Upper lobe of right lung (tissue), 1 donor: ENCODE results near the gene KLF5. TPM values are rescaled to one million over a fixed set of nuclear protein-coding genes. Genes with fewer than 3 reads are reported as not detected.
A peak's percentile ranks its signal among the peaks of the same experiment; 100 is the strongest.

Experiments used
- ATAC-seq: fragments of 200-7000 bp; cut with Tn5 transposase; one replicate; pipeline ENCODE4 v1.9.1; 2020; ENCODE audit warnings: mild to moderate bottlenecking, moderate library complexity
- DNase-seq: peaks from one replicate; pipeline ENCODE4 v3.0.0-alpha.2; 2020
- H3K27ac ChIP-seq: fragments of 200-600 bp; one replicate; pipeline ENCODE4 v1.8.0; 2022
- H3K27me3 ChIP-seq: fragments of 200-600 bp; one replicate; pipeline ENCODE4 v1.8.0; 2022; ENCODE audit warnings: mild to moderate bottlenecking
- H3K36me3 ChIP-seq: fragments of 200-600 bp; one replicate; pipeline ENCODE4 v1.8.0; 2022
- H3K4me1 ChIP-seq: fragments of 200-600 bp; one replicate; pipeline ENCODE4 v1.8.0; 2022
- H3K4me3 ChIP-seq: fragments of 200-600 bp; one replicate; pipeline ENCODE4 v1.8.0; 2022; ENCODE audit warnings: mild to moderate bottlenecking
- H3K9me3 ChIP-seq: fragments of 200-600 bp; one replicate; pipeline ENCODE4 v1.8.0; 2022
- CTCF ChIP-seq: fragments of 200-600 bp; IDR thresholded peaks from one replicate; pipeline ENCODE4 v1.8.0; 2022; ENCODE audit warnings: antibody characterized with exemption
- intact Hi-C: fragments of 100-400 bp; cut with DNase I; formaldehyde crosslinking; loops from one replicate; pipeline ENCODE4 v1.11.0; 2022
- total RNA-seq: library from RNA; stranded (reverse); fragmentation: NEBNext Ultra II Directional; extraction: Animal tissue kit (Norgen Biotek cat#: 25700); gene quantifications from one replicate; pipeline ENCODE4 v1.2.1, GENCODE V29; 2021
- donor health status: DM: no; HTN: yes; CAD: no; lungs with severe emphysema.

Gene KLF5
- total RNA-seq, 1 donor from 2014 or later, result 53.7 TPM

DNA sequence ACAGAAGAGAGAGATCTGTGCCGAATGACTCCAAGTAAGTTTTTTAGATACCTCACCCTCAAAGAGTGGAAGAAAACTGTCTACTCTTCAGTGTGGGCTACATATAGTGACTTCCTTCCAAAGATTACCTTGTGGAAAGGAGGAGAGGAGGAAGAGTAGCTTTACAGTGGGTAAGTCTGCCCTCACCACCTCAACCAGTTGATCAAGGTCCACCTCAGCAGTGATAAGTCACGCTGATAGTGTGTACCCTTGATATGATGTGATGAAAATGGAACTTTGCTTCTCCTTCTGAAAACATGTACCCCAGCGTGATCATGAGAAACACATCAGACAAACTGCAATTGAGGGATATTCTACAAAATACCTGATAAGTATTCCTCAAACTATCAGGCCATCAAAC is 20.6 kb downstream of the KLF5 start:
- no peak for TF ChIP-seq CTCF
- Histone ChIP-seq H3K27ac (no peak overlapping the region), H3K4me3 (no peak overlapping the region), H3K27me3 (no peaks in the 10 kb centered on the region), H3K36me3 (no peaks in the 10 kb centered on the region), H3K9me3 (no peaks in the 10 kb centered on the region), H3K4me1 (no peaks in the 10 kb centered on the region)
- ATAC-seq (no peak), DNase-seq (no peak)
- intact Hi-C loops, result no loop called here

- no peaks in the 10 kb centered on the region for H3K27me3 ChIP-seq
- no peaks in the 10 kb centered on the region for H3K9me3 ChIP-seq
- no peak for TF ChIP-seq CTCF
- H3K4me1 ChIP-seq, result no peaks in the 10 kb centered on the region
- intact Hi-C loops, result no loop called here
- DNase-seq (no peak), ATAC-seq (peak; percentile 43)
- H3K4me3 ChIP-seq, result no peak overlapping the region
- no peaks in the 10 kb centered on the region for H3K36me3 ChIP-seq
- H3K27ac ChIP-seq, result no peak overlapping the region
Measured at GRCh38 chr13:73081256-73081915, 22.6 kb downstream of the KLF5 start.

DNA sequence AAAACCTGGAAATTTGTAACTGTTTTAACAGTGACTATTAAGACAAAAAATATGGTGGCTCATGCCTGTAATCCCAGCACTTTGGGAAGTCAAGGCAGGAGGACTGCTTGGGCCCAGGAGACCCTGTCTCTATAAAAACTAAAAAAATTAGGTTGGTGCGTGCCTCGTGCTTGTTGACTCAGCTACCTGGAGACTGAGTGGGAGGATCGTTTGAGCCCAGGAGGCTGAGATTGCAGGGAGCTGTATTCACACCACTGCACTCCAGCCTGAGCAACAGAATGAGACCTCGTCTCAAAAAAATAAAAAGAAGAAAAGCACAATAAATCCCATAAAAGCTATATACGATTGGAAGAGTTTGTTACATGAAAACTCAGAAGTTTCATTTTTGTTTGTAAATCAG is 23.7 kb downstream of the KLF5 start:
- H3K27ac ChIP-seq, result no peak overlapping the region
- no peaks in the 10 kb centered on the region for H3K4me1 ChIP-seq
- DNase-seq (no peak), ATAC-seq (no peak)
- no peaks in the 10 kb centered on the region for H3K27me3 ChIP-seq
- no peak for TF ChIP-seq CTCF
- no peak overlapping the region for H3K4me3 ChIP-seq
- no peaks in the 10 kb centered on the region for H3K9me3 ChIP-seq
- no peaks in the 10 kb centered on the region for H3K36me3 ChIP-seq
- intact Hi-C loops, result no loop called here

DNA sequence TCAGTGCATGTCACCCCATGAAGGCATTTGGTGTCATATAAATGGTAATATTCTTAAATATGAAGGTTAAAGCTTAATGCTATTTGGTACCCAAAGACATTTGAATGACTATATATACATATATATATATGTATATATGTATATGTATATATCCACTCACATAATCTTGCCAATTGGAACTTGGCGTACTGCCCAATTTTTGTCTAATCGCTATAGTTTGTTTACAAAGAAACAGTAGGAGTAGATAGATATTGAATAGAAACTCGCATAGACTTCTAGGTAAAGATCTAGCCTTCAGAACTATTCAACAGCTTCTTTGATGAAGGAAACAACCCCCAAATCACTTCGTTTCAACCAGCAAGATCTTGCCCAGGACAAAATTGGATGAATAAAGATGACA is 24.1 kb downstream of the KLF5 start:
- H3K9me3 ChIP-seq, result no peaks in the 10 kb centered on the region
- TF ChIP-seq CTCF, result no peak
- no peaks in the 10 kb centered on the region for H3K27me3 ChIP-seq
- H3K4me3 ChIP-seq, result no peak overlapping the region
- H3K4me1 ChIP-seq, result no peaks in the 10 kb centered on the region
- no peak for ATAC-seq
- H3K27ac ChIP-seq, result no peak overlapping the region
- DNase-seq, result no peak
- no peaks in the 10 kb centered on the region for H3K36me3 ChIP-seq
- intact Hi-C loops, result no loop called here

DNA sequence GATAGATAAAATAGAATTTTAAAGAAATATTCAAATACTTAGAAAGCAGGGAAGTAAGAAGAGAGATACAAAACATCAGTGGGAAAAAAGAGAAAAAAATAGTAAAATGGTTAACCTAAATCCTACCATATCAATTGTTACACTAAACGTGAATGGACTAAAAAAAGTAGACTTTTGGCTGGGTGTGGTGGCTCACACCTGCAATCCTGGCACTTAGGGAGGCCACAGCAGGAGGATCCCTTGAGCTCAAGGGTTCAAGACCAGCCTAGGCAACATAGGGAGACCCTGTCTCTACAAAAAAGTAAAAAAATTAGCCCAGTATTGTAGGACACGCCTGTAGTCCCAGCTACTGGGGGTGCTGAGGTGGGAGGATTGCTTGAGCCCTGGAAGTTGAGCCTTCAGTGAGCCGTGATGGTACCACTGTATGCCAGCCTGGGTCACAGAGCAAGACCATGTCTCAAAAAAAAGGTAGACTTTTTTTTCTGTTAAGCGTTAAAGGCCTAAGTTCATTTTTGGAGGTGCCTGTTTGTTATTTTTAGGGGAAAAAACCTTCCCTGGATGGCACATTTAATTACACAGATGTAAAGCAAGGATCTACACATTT is 29.6 kb downstream of the KLF5 start:
- Histone ChIP-seq H3K27ac (no peak overlapping the region), H3K36me3 (no peaks in the 10 kb centered on the region), H3K4me1 (no peaks in the 10 kb centered on the region), H3K9me3 (no peaks in the 10 kb centered on the region), H3K4me3 (no peak overlapping the region), H3K27me3 (no peaks in the 10 kb centered on the region)
- no peak for TF ChIP-seq CTCF
- no peak for ATAC-seq
- intact Hi-C loops, result no loop called here
- DNase-seq, result no peak

DNA sequence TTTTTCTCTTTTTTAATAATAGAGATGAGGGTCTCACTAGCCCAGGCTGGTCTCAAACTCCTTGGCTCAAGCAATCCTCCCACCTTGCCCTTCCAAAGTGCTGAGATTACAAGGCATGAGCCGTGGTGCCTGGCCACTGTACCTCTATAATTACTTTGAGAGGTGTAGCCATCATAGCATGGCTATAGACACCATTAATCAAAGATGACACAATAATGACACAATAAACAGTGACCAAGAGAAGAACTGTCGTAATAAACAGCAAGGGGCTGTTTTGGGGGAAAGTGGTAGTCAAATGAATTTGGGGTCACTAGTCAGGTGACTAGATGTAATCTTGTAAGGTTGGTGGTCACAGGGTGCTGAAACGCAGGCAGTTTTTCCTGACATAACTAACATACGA is 30.4 kb downstream of the KLF5 start:
- intact Hi-C loops, result no loop called here
- TF ChIP-seq CTCF, result no peak
- H3K27ac ChIP-seq, result no peak overlapping the region
- ATAC-seq (no peak), DNase-seq (no peak)
- H3K4me1 ChIP-seq, result no peaks in the 10 kb centered on the region
- H3K36me3 ChIP-seq, result no peaks in the 10 kb centered on the region
- H3K4me3 ChIP-seq, result no peak overlapping the region
- no peaks in the 10 kb centered on the region for H3K27me3 ChIP-seq
- H3K9me3 ChIP-seq, result no peaks in the 10 kb centered on the region
